Stimulated activated CD4-positive, alpha-beta T cell treated with anti-CD3 and anti-CD28 coated beads, Interleukin-2, amount 100 ng/mL, for 24 hours (primary cell): Measurements from ENCODE around the gene SYNGR3.

Source experiments
- DNase-seq, 2 donors: peaks; one replicate each; pipeline ENCODE4 v3.0.0-alpha.2; 2020

SYNGR3 gene

DNA sequence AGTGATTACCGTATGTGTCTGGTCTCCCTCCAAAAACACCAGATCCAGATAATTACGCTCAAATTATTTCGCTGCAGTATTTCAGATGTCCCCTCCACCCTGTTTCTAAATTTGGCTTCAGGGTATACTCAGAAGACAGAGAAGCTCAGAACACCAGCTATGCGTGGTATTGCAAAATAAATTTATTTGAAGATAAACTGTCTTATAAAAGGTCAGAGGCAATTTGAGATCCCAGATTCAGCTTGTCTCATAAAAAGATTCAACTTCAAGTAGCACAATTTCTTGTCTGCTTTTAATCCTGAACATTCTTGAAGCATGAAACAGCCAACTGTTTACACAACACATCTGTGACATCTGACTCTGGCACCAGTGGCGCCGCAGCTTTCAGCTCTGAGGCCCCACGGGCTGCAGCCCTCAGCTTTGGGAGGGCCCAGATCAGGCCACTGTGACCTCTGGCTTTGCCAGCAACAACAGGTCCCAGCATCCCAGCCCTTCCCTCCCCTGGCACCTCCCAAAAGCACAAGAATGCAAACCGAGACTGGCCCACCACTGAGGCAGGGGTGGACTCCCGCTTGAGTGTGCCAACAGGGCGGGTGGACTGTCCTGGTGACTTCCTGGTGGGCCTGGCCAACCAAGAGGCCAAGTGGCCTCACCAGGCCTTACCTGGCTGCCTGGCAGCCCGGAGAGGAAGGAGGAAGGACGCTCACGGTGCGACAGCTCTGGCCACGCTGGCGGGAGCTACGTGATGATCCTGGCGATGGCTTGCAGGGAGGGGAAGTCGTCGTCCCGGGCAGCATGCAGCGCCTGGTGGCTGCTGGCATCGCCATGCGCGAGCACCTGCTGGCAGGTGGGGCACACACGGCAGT lies 8.0 kb downstream of the SYNGR3 start:
- no peak for DNase-seq

DNA sequence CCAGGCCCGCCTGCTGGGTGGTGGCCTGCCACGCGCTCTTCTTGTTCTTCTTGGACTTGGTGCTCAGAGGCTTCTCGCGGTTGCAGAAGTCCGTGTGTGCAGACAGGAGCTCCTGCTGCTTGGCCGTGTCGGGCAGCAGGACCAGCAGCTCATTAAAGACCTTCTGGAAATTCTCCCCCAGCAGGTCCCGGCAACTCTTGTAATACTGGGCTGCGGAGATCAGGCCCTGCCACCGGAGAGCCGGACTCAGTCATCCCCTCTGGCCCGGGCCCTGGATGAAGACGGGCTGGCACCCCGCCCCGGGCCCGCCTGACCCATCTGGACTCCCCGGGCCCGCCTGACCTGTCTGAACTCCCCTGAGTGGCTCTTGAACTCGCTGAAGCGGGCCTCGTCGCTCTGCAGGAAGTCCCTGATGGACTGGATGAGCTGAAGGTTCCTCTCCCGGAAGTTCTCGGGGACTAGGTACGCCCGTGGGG lies 8.6 kb downstream of the SYNGR3 start:
- DNase-seq, result no peak

DNA sequence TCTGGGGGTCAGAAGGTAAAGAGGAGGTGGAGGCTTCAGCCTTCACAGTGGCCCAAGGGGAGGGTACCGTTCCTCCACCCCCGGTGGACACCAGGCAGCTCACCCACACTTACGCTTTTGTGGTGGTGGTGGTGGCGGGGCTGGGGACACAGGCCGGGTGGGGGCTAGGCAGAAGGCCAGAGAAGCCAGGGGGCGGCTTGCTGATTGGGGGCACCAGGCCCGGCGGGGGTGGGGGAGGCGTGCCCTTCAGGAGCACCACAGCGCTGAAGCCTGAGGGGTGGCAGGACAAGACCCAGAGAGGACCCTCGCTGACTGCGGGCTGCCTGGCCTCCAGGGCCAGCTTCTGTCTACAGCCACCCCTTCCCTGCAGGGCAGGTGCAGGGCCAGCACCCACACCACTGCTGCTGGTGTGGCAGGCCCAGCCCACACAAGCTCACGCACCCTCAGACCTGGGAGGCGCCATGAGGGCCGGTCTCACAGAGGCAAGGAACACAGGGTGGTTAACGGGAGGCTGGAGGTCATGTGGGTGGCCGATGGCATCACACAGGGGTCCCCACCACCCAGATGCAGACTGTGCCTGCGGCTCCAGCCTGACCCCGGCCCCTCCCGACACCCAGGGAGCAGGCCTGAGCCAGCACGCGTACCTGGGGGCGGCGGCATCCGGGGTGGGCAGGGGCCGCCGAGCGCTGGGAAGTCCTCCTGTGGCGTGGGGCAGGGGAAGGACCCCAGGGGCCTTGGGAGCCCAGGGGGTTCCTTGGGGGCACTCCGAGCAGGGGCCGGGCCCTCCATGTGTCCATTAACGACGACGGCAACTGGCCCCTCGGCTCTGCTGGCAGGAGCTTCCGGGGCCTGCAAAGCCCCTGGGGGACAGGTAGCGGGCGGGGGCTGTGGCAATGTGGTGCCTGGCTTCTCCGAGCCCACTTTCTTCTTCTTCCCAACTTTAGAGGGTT lies 9.4 kb downstream of the SYNGR3 start:
- no peak for DNase-seq

DNA sequence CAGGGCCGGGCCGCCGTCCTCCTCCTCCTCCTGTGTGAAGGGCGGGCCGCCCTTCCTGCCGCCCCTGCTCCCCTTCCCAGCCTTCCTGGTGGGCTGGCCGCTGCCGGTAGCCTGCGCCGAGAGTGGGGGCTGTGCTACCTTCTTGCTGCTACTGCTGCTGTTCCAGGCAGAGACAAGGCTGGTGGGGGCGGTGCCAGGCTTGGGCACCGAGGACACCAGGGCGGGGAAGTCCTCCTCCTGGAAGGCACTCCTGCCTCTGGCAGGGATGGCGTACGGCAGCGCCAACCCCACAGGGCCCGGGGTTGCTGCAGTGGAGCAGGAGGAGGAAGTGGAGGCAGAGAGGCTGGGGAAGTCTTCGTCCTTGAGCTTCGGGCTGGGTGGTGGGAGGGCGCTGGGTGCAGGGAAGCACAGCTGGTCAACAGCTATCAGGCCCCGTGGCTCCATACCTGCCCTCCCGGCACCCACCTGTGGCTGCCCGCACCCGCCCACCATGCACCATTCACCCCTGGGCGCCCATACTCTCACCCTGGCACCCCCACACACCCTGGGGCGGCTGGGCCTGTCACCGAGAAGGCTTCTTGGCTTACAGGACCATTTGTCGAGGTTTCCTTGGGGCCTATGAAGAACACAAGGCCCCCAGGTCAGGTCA lies 10.2 kb downstream of the SYNGR3 start:
- DNase-seq, result no peak

DNA sequence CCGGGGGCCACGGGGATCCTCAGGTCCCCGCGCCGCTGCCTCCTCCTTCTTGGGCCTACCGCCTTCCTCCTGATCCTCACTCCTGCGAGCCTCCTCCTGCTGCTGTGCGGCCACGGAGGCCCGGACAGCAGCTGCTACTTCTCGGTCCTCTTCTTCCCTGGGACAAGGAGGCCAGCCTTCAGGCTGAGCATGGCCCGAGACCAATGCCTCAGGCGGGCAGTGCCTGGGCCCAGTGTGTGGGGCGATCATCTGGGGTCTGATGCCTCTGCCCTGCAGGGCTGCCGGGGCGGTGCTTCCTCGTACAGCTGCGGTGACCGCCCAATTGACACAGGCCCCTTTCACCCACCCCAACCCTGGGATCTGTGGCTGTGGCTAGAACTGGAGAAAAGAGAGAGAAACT lies 11.3 kb downstream of the SYNGR3 start:
- no peak for DNase-seq

DNA sequence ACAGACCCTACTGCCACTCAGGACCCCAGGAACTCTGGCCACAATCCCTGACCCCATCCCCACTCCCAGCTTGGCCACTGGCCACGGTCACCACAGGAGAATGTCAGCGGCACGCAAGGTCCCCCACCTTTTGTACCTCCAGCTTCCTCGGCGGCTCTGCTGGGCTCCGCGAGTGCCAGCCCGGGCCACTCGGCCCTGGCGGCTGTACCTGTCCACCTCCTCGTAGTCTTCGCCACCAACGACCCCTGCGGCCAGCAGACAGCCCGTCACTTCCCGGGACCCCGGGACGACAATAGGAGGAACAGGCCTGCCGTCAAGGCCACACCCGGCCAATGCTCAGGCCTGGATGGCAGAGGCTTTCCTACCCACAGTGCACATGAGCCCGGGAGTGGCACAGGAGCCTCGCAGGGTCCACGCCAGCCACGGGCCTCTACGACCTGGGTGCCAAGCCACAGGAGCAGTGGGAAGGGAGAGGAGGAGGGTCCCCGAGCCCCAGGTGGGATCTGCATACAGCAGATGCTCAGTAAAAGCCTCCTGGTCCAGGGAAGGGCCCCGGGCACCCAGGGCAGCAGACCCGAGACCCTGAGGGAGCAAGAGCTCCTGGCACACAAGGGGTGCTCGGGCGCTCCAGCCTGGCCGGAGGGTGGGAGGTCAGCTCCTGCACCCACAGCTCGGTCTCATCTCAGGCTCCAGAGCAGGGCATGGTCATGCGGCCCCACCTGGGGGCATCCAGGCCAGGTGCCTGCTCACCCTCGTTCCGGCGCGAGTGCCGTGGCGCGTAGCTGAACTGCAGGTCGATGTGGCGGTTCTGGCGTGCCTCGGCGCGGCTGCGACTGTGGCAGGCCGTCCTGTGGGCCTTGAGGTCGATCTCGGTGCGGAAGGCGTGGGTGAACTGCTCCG lies 11.9 kb downstream of the SYNGR3 start:
- DNase-seq, result no peak

DNA sequence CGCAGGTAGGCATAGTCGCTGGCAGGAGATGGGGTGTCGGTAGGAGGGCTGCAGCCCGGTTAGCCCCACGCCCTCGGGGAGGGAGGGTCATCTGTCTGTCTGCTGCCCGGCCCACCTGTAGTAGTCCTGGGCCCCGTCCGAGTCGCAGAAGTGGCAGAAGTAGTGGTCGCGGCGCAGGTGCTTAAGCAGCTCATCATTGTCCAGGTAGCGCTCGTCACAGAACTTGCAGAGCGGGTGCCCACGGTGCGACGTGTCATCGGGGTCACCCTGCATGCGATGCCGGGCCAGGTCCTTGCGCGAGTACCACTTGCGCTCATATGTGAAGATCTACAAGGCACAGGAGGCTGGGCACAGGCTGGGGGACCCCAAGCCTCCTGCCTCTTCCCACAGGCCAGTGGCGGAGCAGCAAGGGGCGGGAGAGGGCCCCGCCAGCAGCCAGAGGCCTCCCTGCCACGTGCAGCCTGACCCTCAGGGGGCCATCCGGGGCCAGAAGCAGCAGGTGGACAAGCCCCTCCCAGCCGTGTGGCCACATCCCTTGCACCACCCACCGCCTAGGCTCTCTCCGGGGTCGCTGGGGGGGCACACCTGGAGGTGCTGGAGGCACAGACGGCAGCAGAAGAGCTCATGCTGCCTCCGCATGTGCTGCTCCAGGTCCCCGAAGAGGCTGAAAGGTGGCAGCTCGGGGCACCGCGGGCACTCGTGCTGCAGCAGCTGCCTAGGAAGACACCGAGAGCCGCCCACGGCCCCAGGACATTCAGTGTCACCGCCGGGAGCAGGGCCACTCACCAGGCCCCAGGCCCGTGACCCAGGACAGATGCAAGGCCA lies 12.8 kb downstream of the SYNGR3 start:
- no peak for DNase-seq

DNA sequence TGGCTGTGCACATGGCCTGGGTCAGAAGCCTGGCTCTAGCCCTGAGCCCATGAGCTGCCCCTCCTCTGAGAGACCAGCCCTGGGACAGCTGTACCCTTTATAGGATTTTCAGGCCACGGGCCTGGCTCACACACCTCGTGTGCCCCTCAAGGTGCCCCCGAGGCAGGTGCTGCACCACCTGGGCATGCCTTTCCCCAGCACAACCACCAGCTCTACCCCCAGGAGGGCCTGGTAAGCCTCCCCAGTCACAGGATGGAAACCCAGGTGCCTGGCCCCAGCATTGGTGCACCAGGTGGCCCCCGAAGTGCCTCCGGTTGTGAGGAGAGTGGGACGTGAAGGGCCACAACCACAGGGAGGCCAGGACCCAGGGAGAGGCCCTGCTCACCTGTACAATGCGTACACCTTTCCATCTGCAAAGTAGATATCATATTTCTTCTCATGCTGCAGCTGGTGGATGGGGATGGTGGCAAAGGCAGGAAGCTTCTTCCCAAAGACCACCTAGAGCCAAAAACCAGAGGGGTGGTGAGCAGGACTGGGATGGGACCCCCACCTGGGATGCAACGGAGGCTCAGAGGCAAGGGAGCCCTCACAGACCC lies 13.6 kb downstream of the SYNGR3 start:
- no peak for DNase-seq

DNA sequence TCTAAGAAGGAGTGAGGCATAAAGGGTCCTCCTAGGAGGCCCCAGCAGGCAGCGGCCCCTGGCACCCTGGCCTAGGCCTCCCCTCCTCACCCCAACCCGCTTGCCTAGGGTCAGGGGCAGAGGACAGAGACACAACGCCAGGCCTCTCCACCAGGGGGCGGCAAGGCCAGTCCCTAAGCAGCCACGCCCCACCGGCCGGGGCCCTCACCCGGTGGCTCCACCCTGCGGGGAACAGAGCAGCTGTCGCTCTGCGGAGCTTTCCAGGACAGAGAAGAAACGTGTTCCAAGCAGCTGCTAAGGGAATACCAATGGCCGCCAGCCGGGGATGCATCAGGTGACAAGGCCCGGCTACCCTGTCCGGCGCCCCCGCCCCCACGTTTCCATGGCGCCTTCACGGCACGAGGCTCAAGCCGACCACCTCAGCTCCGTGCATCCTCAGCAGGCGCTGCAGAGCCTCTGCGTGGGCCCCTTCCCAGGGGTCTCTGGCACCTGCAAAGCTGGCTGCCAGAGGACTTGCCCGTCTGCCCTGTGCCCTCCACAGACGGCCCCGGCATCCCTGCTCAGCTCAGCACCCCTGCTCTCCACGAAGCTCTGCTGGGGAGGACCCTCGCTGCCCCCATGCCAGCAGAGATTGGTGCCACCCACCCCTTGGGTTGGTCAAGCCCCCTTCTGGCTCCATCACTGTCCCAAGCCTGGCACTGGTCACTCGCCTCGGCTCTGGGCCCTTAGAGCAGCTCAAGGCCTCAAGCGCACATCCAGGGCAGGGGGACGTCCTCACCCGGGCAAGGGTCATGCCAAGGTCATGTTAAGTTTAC lies 14.3 kb downstream of the SYNGR3 start:
- DNase-seq, result peak; percentile 91 to 93

DNA sequence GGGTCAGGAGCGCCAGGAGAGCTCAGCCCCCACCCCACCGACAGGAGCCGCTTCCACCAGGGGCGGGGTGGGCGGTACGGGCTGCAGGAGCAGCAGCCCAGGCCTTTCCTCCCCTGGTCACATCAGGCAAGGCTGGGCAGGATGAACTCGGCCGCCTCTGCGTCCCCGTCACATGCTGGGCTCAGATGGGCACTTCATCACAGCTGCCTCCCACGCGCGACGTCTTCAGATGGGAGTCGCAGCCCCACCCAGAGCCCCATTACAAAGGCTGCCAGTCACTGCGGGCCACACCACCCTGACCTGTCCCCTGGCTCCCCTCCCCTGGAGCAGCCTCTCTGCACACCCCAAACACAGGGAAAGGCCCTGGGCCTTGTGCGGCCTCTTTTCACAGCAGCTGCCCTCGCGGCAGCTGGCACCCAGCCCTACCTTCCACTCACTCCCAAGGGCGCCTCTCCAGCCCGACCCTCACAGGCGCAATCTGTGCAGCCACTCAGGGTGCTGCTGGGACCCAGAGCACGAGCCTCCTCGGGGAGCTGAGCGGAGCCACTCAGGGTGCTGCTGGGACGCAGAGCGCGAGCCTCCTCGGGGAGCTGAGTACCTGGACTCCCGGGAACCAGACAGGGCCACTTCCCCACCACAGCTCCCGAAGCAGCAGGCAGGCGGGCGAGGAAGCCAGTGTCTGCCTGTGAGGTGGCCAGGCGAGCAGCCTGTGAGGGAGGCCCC lies 15.2 kb downstream of the SYNGR3 start:
- DNase-seq, result no peak

DNA sequence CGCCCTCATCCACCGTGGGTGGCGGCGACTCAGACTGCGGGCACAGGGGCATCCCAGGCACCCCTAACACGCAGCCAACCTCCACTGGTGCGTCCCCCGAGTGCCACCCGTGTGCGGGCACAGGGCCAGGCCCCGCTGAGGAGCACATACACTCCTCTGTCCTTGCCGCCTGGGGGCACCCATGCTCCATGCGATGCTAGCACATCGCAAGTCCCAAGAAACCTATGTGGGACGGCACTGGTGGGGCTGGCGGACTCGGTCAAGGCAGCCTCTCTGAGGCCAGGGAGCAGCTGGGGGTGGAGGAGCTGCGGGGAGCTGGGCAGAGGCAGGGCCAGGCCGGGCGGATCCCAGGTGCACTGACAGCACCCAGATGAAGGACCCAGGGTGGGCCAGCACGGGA lies 15.9 kb downstream of the SYNGR3 start:
- no peak for DNase-seq

DNA sequence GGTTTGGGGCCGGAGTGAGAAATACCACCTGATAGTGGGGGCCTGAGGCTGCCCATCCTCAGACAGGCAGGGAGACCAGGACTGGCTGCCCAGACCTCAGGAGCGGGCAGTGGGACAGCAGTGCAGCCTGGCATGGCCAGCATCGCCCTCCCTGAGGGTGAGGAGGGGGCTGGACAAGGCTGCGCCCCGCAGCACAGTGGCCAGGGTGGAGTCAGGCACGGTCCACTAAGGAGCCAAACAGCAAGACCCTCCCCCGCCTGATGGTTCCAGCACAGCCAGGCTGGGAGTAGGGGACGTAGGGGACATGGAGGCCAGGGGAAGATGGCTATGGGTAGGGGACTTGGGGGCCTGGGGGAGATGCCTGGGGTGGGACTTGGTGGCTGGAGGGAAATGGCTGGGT lies 16.5 kb downstream of the SYNGR3 start:
- DNase-seq, result no peak

DNA sequence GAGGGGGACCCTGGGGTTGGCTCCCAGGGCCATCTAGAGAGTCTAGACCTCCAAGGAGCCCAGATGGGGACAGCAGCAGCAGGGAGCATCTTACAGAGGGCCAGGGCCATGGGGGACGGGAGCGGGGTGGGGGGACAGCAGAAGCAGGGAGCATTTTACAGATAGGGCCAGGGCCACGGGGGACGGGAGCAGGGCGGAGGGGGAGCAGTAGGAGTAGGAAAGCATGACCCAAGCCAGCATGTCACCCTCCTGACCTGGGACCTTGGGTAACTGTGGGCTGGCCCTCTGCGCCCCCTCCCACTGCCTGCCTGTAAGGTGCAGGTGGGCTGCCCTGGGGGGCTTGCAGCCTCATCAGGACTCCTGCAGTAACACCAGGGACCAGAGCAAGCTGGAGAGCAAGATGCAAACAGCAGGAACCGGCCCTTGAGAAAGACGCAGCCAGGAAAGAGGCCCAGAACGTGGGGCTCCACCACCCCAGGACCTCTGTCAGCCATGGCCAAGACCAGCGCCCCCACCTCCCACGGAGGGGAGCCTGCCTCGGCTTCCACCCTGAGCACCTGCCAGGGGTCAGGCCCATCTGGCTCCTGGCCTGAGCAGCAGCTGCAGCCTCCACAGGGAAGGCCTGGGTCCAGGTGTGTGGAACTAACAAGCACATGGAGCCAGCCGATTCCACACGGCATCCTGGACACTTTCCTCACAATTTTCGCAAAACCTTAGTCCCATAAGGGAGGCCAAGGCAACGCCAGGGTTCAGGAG lies 17.5 kb downstream of the SYNGR3 start:
- no peak for DNase-seq

DNA sequence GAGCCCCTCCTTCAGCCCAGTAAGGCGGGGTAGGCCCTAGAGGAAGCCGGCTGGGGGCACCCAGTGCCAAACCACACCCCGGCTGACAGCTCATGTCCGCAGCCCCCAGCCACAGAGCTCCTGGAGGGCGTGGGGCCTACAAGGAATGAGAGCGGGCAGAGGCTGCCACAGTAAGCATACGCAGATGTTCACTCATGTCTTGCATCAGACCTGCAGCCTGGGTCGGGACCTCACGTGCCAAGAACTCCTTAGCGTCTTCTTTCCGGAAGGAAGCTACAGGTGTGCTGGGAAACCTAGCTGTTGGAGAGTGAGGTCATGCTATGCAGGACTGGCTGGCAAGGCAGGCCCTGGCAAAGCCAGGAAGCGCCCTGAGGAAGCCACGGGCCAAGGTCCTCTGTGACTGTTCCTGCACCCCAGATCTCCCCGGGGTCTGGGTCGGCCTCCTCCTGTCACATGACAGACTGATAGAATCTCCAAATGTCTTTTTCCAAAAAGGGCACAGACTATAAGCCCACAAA lies 18.3 kb downstream of the SYNGR3 start:
- DNase-seq, result peak in 1 of 2 donors; percentile 35

DNA sequence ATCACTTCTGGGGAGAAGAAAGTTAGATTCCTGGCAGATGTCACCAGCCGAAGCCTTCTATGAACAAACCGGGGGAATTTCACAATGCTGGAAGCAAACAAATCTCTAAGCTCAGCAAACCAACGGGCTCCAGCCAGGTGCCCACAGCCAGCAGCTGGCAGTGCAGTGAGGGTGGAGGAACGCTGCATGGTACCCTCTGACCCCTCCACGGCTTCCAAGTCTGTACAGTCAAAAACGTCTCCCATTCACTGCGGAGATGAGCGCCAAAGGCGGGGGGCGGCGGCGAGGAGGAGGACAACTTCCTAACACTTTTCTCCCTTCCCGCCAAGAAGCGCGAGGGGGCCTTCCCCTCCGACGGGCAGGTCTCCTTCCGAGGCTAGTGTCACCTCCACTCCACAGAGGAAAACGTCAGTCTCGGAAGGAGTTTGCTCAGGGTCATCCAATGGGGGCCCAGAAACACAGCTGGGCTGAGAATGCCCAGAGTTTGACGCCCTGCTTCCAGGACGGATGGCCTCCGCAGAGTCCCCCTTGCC lies 18.9 kb downstream of the SYNGR3 start:
- DNase-seq, result peak; percentile 40 to 60

DNA sequence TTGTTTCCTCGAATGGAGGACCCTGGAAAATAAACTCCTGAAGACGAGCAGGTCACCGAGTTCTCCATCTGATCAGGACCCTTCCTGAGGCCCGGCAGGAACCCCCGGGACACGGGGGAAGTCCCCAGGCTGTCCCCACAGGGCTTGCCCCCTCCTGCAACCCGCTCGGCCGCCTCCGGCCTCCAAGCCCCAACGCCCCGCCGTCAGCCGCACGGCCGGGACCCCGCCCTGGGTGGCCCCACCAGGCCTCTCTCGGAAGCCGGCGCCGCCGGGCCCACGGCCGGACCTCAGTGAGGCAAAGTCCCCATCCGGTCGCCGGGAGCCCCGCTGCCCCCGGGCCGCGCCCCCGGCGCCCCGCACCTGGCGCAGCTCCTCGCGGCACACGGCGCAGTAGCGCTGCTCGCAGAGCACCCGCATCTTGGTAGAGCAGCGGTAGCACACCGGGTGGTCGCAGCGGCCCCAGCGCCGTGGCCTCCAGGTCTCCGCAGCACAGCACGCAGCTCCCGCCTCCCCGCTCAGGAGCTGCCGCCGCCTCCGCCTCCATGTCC lies 19.5 kb downstream of the SYNGR3 start:
- DNase-seq, result peak in 1 of 2 donors; percentile 38

DNA sequence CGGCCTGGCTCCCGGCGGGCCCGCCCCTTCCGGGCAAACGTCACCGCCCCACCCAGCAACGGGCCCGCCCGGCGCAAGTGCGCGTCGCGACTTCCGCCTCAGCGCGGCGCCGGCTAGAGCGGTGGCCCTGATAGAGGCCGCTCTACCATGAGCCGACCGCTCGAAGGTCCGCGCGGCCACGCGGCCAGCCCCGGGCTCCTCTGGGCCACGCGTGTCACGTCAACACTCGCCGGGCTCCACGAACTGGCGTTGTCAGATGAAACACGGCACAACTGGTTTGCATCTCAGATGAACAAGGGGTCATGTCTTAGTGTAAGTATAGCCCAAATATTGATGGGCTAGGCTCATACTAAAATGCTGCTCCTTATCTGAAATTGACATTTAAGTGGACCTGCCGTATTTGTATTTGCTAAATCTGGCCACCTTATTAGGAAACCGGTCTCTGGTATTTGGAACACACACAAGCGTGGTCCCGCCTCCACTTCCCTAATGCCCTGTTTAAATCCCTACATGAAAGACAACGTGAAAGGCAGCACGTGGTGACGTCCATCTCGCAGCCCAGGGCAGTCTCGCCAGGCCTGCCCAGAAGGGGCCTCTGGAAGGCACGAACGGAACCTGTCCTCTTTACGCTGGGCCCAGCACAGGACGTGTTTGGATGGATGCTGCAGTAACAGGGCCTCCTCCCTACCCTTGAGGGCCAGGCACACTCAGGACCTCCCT lies 20.2 kb downstream of the SYNGR3 start, which contains the start of gene ZNF598:
TSS of gene ZNF598 (minus strand) at position 31 of the 720 bp plus-strand sequence.
- peak; percentile 81 to 85 for DNase-seq
